ENCODE results near the gene RNF34. TPM values are rescaled to one million over a fixed set of nuclear protein-coding genes. Genes with fewer than 3 reads are reported as not detected.
A peak's percentile ranks its signal among the peaks of the same experiment; 100 is the strongest.

The RNF34 gene
- total and polyA plus RNA-seq, 2 of the 13 experiments (the other 11 are each of a cell fraction or from before 2014, with no cell fraction given) = 36.8 to 53.2 TPM

- TF ChIP-seq ZHX1 (CRISPR knock-in tag; IDR thresholded peaks at IDR 0.05; ENCODE audit: low read depth) = peak; percentile 79; the same call in 1 of the 2 replicates
- TF ChIP-seq MXD1 (CRISPR knock-in tag; IDR thresholded peaks at IDR 0.05) = peak; percentile 77; the same call in 1 of the 2 replicates
- peak; percentile 14; the same call in 1 of the 2 replicates for TF ChIP-seq PRMT3 (CRISPR knock-in tag; IDR thresholded peaks at IDR 0.05; ENCODE audit: borderline replicate concordance, low read depth)
- TF ChIP-seq NR0B2 (CRISPR knock-in tag; IDR thresholded peaks at IDR 0.05) = peak; percentile 63; the same call in 1 of the 2 replicates
- no peak for TF ChIP-seq ATF7 (IDR thresholded peaks at IDR 0.05)
- 0 out of 2 replicates have a peak, but pooled peaks have one; percentile 20 for TF ChIP-seq ATF7 (CRISPR knock-in tag; IDR thresholded peaks at IDR 0.05)
- peak; percentile 32 for TF ChIP-seq HNRNPLL (IDR thresholded peaks at IDR 0.05; ENCODE audit: low read depth, low read length, poor library complexity, severe bottlenecking)
These were observed 47.9 kb upstream of the RNF34 start, which contains the start of gene ANAPC5 (continued) for GRCh38 chr12:121351820-121352681.
